ENCODE results near the gene CBR3. TPM values are rescaled to one million over a fixed set of nuclear protein-coding genes. Genes with fewer than 3 reads are reported as not detected.

Gene CBR3
- total RNA-seq, 1 experiment from 2014 or later, result 20.1 TPM

DNA sequence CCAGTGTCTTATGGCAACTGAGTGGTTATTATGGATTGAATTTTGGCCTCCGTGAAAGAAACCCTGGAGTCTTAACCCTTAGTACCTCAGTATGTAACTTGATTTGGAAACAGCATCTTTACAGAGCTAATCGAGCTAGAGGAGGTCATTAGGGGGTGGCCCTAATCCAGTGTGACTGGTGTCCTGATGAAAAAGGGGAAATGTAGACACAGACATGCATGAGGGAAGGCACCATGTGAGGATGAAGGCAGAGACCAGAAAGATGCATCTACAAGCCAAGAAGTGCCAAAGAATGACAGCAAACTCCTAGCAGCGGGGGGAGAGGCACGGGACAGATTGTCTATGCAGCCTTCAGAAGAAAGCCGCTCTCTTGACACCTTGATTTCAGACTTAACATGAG is 36.5 kb downstream of the CBR3 start:
- Histone ChIP-seq H3K79me2 (ENCODE audit: low read depth) (no peaks in the 10 kb centered on the region), H3K4me1 (replicated peaks; ENCODE audit: insufficient read depth) (no peaks in the 10 kb centered on the region), H3K27ac (no peak overlapping the region), H3K36me3 (ENCODE audit: low read depth) (no peaks in the 10 kb centered on the region), H3K9me2 (ENCODE audit: insufficient read depth) (no peaks in the 10 kb centered on the region), H3K9me3 (ENCODE audit: insufficient read depth, low read depth) (no peaks in the 10 kb centered on the region), H3F3A (ENCODE audit: insufficient read depth, low read depth) (no peaks in the 10 kb centered on the region), H3K4me2 (no peak overlapping the region), H3K27me3 (ENCODE audit: insufficient read depth, low read depth) (no peaks in the 10 kb centered on the region), H2AFZ (no peak overlapping the region), H4K20me1 (ENCODE audit: insufficient read depth) (no peaks in the 10 kb centered on the region), H3K4me3 (no peak overlapping the region)
- ChIA-PET POLR2A (ENCODE audit: unreplicated experiment) (no interaction called here), CTCF (no interaction called here)
- no peak for TF ChIP-seq EZH2 (IDR thresholded peaks at IDR 0.05; ENCODE audit: low read depth)
- TF ChIP-seq, protein P1, sequence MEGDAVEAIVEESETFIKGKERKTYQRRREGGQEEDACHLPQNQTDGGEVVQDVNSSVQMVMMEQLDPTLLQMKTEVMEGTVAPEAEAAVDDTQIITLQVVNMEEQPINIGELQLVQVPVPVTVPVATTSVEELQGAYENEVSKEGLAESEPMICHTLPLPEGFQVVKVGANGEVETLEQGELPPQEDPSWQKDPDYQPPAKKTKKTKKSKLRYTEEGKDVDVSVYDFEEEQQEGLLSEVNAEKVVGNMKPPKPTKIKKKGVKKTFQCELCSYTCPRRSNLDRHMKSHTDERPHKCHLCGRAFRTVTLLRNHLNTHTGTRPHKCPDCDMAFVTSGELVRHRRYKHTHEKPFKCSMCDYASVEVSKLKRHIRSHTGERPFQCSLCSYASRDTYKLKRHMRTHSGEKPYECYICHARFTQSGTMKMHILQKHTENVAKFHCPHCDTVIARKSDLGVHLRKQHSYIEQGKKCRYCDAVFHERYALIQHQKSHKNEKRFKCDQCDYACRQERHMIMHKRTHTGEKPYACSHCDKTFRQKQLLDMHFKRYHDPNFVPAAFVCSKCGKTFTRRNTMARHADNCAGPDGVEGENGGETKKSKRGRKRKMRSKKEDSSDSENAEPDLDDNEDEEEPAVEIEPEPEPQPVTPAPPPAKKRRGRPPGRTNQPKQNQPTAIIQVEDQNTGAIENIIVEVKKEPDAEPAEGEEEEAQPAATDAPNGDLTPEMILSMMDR (conservative IDR thresholded peaks at IDR 0.05), result no peak
- no peak for DNase-seq
- BruUV-seq (replicated peaks), result no TSS peak
- intact Hi-C loops (cut with micrococcal nuclease; ENCODE audit: unreplicated experiment), result no loop called here

DNA sequence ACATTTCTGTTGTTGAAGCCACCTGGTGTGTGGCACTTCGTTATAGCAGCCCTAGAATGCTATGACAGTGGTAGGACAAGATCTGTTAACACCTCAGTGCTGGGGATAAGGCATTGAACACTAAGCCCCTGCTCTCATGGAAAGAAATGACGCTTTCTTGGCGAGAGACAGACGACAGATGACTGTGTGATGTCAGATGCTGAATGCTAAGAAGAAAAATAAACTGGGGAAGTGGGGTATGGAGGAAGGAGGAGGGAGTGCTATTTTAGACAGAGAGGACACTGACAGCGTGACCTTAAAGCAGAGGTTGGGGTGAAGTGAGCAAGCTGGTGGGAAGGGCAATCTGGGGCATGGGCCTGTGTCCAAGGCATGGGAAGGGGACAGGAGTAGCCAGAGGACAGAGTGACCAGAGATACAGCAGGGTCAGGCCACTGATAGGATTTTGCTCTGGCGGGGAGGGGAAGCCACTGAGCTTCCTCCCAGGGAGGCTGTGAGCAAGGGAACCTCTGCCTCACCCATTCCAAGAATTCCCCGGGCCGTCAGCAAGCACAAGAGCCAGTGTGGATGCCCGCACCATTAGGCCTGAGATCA is 37.0 kb downstream of the CBR3 start:
- BruUV-seq (replicated peaks), result no TSS peak
- Histone ChIP-seq H3K36me3 (ENCODE audit: low read depth) (no peaks in the 10 kb centered on the region), H3K79me2 (ENCODE audit: low read depth) (no peaks in the 10 kb centered on the region), H3K4me1 (replicated peaks; ENCODE audit: insufficient read depth) (no peaks in the 10 kb centered on the region), H2AFZ (no peak overlapping the region), H3K4me3 (no peak overlapping the region), H3K9me3 (ENCODE audit: insufficient read depth, low read depth) (no peaks in the 10 kb centered on the region), H3F3A (ENCODE audit: insufficient read depth, low read depth) (no peaks in the 10 kb centered on the region), H3K4me2 (no peak overlapping the region), H4K20me1 (ENCODE audit: insufficient read depth) (no peaks in the 10 kb centered on the region), H3K27me3 (ENCODE audit: insufficient read depth, low read depth) (no peaks in the 10 kb centered on the region), H3K9me2 (ENCODE audit: insufficient read depth) (no peaks in the 10 kb centered on the region), H3K27ac (no peak overlapping the region)
- CTCF ChIA-PET, result no interaction called here
- no peak for DNase-seq
- POLR2A ChIA-PET (ENCODE audit: unreplicated experiment), result no interaction called here
- TF ChIP-seq EZH2 (IDR thresholded peaks at IDR 0.05; ENCODE audit: low read depth), result no peak
- TF ChIP-seq, protein P1 (conservative IDR thresholded peaks at IDR 0.05), result no peak
- intact Hi-C loops (cut with micrococcal nuclease; ENCODE audit: unreplicated experiment), result no loop called here

DNA sequence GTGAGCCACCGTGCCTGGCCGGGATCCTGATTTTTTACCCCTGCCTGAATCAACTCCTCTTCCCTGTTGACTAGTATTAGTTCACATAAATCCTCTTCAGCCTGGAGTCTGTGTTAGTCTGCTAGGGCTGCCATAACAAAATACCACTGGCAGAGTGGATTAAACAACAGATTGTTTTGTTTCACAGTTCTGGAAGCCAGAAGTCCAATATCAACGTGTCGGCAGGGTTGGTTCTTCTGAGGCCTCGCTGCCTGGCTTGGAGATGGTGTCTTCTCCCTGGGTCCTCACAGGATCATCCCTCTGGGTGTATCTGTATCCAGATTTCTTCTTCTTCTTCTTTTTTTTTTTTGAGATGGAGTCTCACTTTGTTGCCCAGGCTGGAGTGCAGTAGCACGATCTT is 39.9 kb downstream of the CBR3 start:
- Histone ChIP-seq H3K36me3 (ENCODE audit: low read depth) (no peaks in the 10 kb centered on the region), H3K79me2 (ENCODE audit: low read depth) (no peaks in the 10 kb centered on the region), H3K4me2 (no peak overlapping the region), H3K27me3 (ENCODE audit: insufficient read depth, low read depth) (no peaks in the 10 kb centered on the region), H3K9me2 (ENCODE audit: insufficient read depth) (no peaks in the 10 kb centered on the region), H2AFZ (no peak overlapping the region), H3K4me1 (replicated peaks; ENCODE audit: insufficient read depth) (no peaks in the 10 kb centered on the region), H3K9me3 (ENCODE audit: insufficient read depth, low read depth) (no peaks in the 10 kb centered on the region), H4K20me1 (ENCODE audit: insufficient read depth) (no peaks in the 10 kb centered on the region), H3F3A (ENCODE audit: insufficient read depth, low read depth) (no peaks in the 10 kb centered on the region), H3K4me3 (no peak overlapping the region), H3K27ac (no peak overlapping the region)
- no TSS peak for BruUV-seq (replicated peaks)
- TF ChIP-seq, protein P1 (conservative IDR thresholded peaks at IDR 0.05), result no peak
- TF ChIP-seq EZH2 (IDR thresholded peaks at IDR 0.05; ENCODE audit: low read depth), result no peak
- ChIA-PET CTCF (no interaction called here), POLR2A (ENCODE audit: unreplicated experiment) (no interaction called here)
- DNase-seq, result no peak
- intact Hi-C loops (cut with micrococcal nuclease; ENCODE audit: unreplicated experiment), result no loop called here

Data from PC-9 (cell line).